ENCODE data around the gene PTPRC.

- no peak for TF ChIP-seq CTCF (IDR thresholded peaks at IDR 0.05)
- no peak for TF ChIP-seq POLR2AphosphoS5 (IDR thresholded peaks at IDR 0.05)
Observed at GRCh38 chr1:198638441-198638840, 399 bp upstream of the PTPRC start.
